H1 (cell line): ENCODE data around the gene TBC1D9B. TPM values are rescaled to one million over a fixed set of nuclear protein-coding genes. Genes with fewer than 3 reads are reported as not detected.

ENCODE experiments used
- CTCF ChIA-PET: fragments of 300-600 bp; sonication (Branson Sonifier 250); formaldehyde crosslinking; loops from one replicate; lab custom pipeline; 2021; ENCODE audit not compliant: partially characterized antibody; lab: Charles Lee
- POLR2A ChIA-PET: fragments of 300-600 bp; sonication (Branson Sonifier 250); formaldehyde crosslinking; loops from one replicate; lab custom pipeline; 2021; ENCODE audit warnings: inconsistent platforms; ENCODE audit not compliant: partially characterized antibody; lab: Charles Lee
- DNase-seq, 2 experiments: peaks; one replicate each; pipeline versions ENCODE4 v3.0.0 to v3.0.0-alpha.2; 2010 to 2022; ENCODE audit warnings: low spot score in 2 of 2, low read depth in 1 of 2, mixed read lengths in 1 of 2
- FAIRE-seq: peaks from 2 replicates; lab custom pipeline; 2011; peaks lifted over from hg19 to GRCh38; lab: Jason Lieb, UNC
- H2AFZ ChIP-seq: 2 replicates; pipeline ENCODE4 v1.8.1; 2012; ENCODE audit warnings: low read length, inconsistent platforms
- H2AK5ac ChIP-seq: 2 replicates; pipeline ENCODE4 v1.6.1; 2013; ENCODE audit warnings: low read depth, low read length
- H2BK120ac ChIP-seq: replicated peaks from 2 replicates; pipeline ENCODE3; 2013; ENCODE audit warnings: low read depth, low read length, inconsistent platforms
- H2BK12ac ChIP-seq: 2 replicates; pipeline ENCODE4 v1.6.1; 2013; ENCODE audit warnings: low read depth, low read length
- H2BK15ac ChIP-seq: 2 replicates; pipeline ENCODE4 v1.6.1; 2013; ENCODE audit warnings: low read length
- H2BK20ac ChIP-seq: 2 replicates; pipeline ENCODE4 v1.6.1; 2013; ENCODE audit warnings: low read length
- H2BK5ac ChIP-seq: 2 replicates; pipeline ENCODE4 v1.6.1; 2013; ENCODE audit warnings: low read depth, low read length
- H3K14ac ChIP-seq: 2 replicates; pipeline ENCODE4 v1.6.1; 2013; ENCODE audit warnings: inconsistent platforms; ENCODE audit not compliant: insufficient read length
- H3K18ac ChIP-seq: 2 replicates; pipeline ENCODE4 v1.6.1; 2013; ENCODE audit warnings: low read length; ENCODE audit errors: extremely low read depth
- H3K23ac ChIP-seq: 2 replicates; pipeline ENCODE4 v1.6.1; 2013; ENCODE audit warnings: inconsistent platforms; ENCODE audit not compliant: insufficient read length
- H3K23me2 ChIP-seq: 2 replicates; pipeline ENCODE4 v1.6.1; 2013; ENCODE audit warnings: low read depth, low read length
- H3K27ac ChIP-seq: 2 replicates; pipeline ENCODE4 v1.6.1; 2011; ENCODE audit warnings: low read depth, low read length, inconsistent platforms
- H3K27me3 ChIP-seq, 4 experiments: replicated peaks in 1 of 4; 1 replicate in 1 of 4; 2 replicates in 3 of 4; pipeline versions ENCODE4 v1.6.1 to v1.8.1; 2011 to 2013; ENCODE audit warnings: low read length in 3 of 4, mild to moderate bottlenecking in 3 of 4, inconsistent platforms in 2 of 4, mixed read lengths in 2 of 4, moderate library complexity in 1 of 4; ENCODE audit not compliant: control insufficient read depth in 3 of 4, insufficient read depth in 3 of 4; ENCODE audit errors: extremely low read depth in 1 of 4
- H3K36me3 ChIP-seq, 4 experiments: 2 replicates each; pipeline versions ENCODE4 v1.6.1 to v1.8.1; 2011 to 2013; ENCODE audit warnings: mild to moderate bottlenecking in 4 of 4, low read length in 3 of 4, moderate library complexity in 2 of 4, control low read depth in 1 of 4, inconsistent platforms in 1 of 4; ENCODE audit not compliant: insufficient read depth in 4 of 4, control insufficient read depth in 2 of 4
- H3K4ac ChIP-seq: replicated peaks from 2 replicates; pipeline ENCODE3; 2013; ENCODE audit warnings: low read length, low read depth, mixed read lengths, inconsistent platforms; ENCODE audit not compliant: insufficient read length
- H3K4me1 ChIP-seq, 4 experiments: replicated peaks in 1 of 4; 1 replicate in 1 of 4; 2 replicates in 3 of 4; pipeline versions ENCODE4 v1.6.1 to v1.8.1; 2011 to 2013; ENCODE audit warnings: low read length in 3 of 4, inconsistent platforms in 2 of 4, mixed read lengths in 1 of 4; ENCODE audit not compliant: insufficient read depth in 4 of 4, control insufficient read depth in 3 of 4
- H3K4me2 ChIP-seq, 2 experiments: 2 replicates each; pipeline versions ENCODE4 v1.6.1 to v1.8.1; 2011 to 2013; ENCODE audit warnings: low read depth in 2 of 2, low read length in 2 of 2, control low read depth in 1 of 2, inconsistent platforms in 1 of 2, mild to moderate bottlenecking in 1 of 2; ENCODE audit not compliant: insufficient read depth in 1 of 2
- H3K4me3 ChIP-seq, 4 experiments: fragments of 200-600, 300-600 bp in 1 of 4; sonication (generic), shearing (Covaris generic), sonication (Bioruptor Twin) in 1 of 4; 2 replicates each; pipeline versions ENCODE4 v1.5.1 to v1.8.1; 2011 to 2016; ENCODE audit warnings: low read length in 4 of 4, low read depth in 3 of 4, control low read depth in 2 of 4, inconsistent platforms in 2 of 4, mild to moderate bottlenecking in 2 of 4, mixed read lengths in 1 of 4, moderate library complexity in 1 of 4; ENCODE audit not compliant: insufficient read depth in 2 of 4; ENCODE audit errors: extremely low read depth in 1 of 4
- H3K56ac ChIP-seq: replicated peaks from 2 replicates; pipeline ENCODE3; 2013; ENCODE audit warnings: low read depth, mild to moderate bottlenecking, mixed read lengths, low read length, inconsistent platforms; ENCODE audit not compliant: insufficient read length
- H3K79me1 ChIP-seq: 2 replicates; pipeline ENCODE4 v1.6.1; 2013; ENCODE audit warnings: low read depth, low read length, control low read depth
- H3K79me2 ChIP-seq, 2 experiments: 2 replicates each; pipeline versions ENCODE4 v1.6.1 to v1.8.1; 2012 to 2013; ENCODE audit warnings: low read length in 2 of 2, mild to moderate bottlenecking in 2 of 2, inconsistent platforms in 1 of 2; ENCODE audit not compliant: insufficient read depth in 2 of 2, control insufficient read depth in 1 of 2
- H3K9ac ChIP-seq, 4 experiments: replicated peaks in 1 of 4; 1 replicate in 1 of 4; 2 replicates in 3 of 4; pipeline versions ENCODE4 v1.6.1 to v1.8.1; 2011 to 2013; ENCODE audit warnings: low read depth in 3 of 4, low read length in 3 of 4, control low read depth in 2 of 4, mild to moderate bottlenecking in 2 of 4, moderate library complexity in 2 of 4, inconsistent platforms in 1 of 4; ENCODE audit errors: extremely low read depth in 1 of 4
- H3K9me3 ChIP-seq, 2 experiments: 2 replicates each; pipeline versions ENCODE4 v1.6.1 to v1.8.1; 2012 to 2013; ENCODE audit warnings: mild to moderate bottlenecking in 2 of 2, moderate library complexity in 2 of 2, control low read depth in 1 of 2, inconsistent platforms in 1 of 2, low read depth in 1 of 2, low read length in 1 of 2, mixed read lengths in 1 of 2; ENCODE audit not compliant: insufficient read depth in 2 of 2
- H4K20me1 ChIP-seq, 2 experiments: replicated peaks in 1 of 2; 2 replicates each; pipeline versions ENCODE3 to v1.8.1; 2011 to 2013; ENCODE audit warnings: inconsistent platforms in 2 of 2, low read length in 2 of 2, mild to moderate bottlenecking in 1 of 2; ENCODE audit not compliant: insufficient read depth in 2 of 2, control insufficient read depth in 1 of 2
- H4K5ac ChIP-seq: 2 replicates; pipeline ENCODE4 v1.6.1; 2013; ENCODE audit warnings: low read length, low read depth, mixed read lengths, inconsistent platforms; ENCODE audit not compliant: insufficient read length
- H4K8ac ChIP-seq: 2 replicates; pipeline ENCODE4 v1.8.0; 2013; ENCODE audit warnings: mild to moderate bottlenecking, moderate library complexity, low read length, inconsistent platforms; ENCODE audit not compliant: insufficient read depth; ENCODE audit errors: extremely low read depth
- H4K91ac ChIP-seq: replicated peaks from 2 replicates; pipeline ENCODE3; 2013; ENCODE audit warnings: low read length, mixed read lengths, inconsistent platforms; ENCODE audit not compliant: insufficient read length
- ASH2L ChIP-seq: fragments of 200-600, 300-600 bp; sonication (generic); IDR thresholded peaks from one replicate; pipeline ENCODE4 v1.7.1; 2017; ENCODE audit warnings: low read length
- ATF2 ChIP-seq: IDR thresholded peaks from 2 replicates; pipeline ENCODE4 v1.6.1; 2012; ENCODE audit warnings: low read length, inconsistent platforms
- EP300 ChIP-seq, 2 experiments: IDR thresholded peaks; 1 replicate in 1 of 2; 2 replicates in 1 of 2; pipeline ENCODE4 v1.6.1; 2011 to 2012; ENCODE audit warnings: low read depth in 2 of 2, low read length in 2 of 2, mild to moderate bottlenecking in 2 of 2, borderline replicate concordance in 1 of 2, inconsistent platforms in 1 of 2, moderate library complexity in 1 of 2
- JUND ChIP-seq: IDR thresholded peaks from 2 replicates; pipeline ENCODE4 v1.6.1; 2011; ENCODE audit warnings: mild to moderate bottlenecking, improper control_type of control experiment, low read length
- KDM5A ChIP-seq: fragments of 200-600 bp; IDR thresholded peaks from 2 replicates; pipeline ENCODE4 v1.7.1; 2012; ENCODE audit warnings: mild to moderate bottlenecking, low read length, inconsistent platforms, mixed read lengths
- POLR2A ChIP-seq, 2 experiments: IDR thresholded peaks; 1 replicate in 1 of 2; 2 replicates in 1 of 2; pipeline ENCODE4 v1.6.1; 2011; ENCODE audit warnings: low read depth in 2 of 2, low read length in 2 of 2, mild to moderate bottlenecking in 2 of 2; ENCODE audit errors: control extremely low read depth in 1 of 2
- RAD21 ChIP-seq, 2 experiments: IDR thresholded peaks in 1 of 2; conservative IDR thresholded peaks in 1 of 2; 2 replicates each; pipeline ENCODE4 v1.6.1; 2011; ENCODE audit warnings: low read depth in 2 of 2, low read length in 2 of 2, improper control_type of control experiment in 1 of 2, inconsistent platforms in 1 of 2, mild to moderate bottlenecking in 1 of 2, moderate library complexity in 1 of 2
- RBBP5 ChIP-seq: IDR thresholded peaks from 2 replicates; pipeline ENCODE4 v1.7.1; 2012; ENCODE audit warnings: low read depth, mild to moderate bottlenecking, inconsistent platforms, low read length, moderate library complexity, borderline replicate concordance
- SP1 ChIP-seq: IDR thresholded peaks from 2 replicates; pipeline ENCODE4 v1.6.1; 2011; ENCODE audit warnings: low read depth, low read length
- SP2 ChIP-seq: IDR thresholded peaks from 2 replicates; pipeline ENCODE4 v1.6.1; 2012; ENCODE audit warnings: mild to moderate bottlenecking, low read length, inconsistent platforms
- TAF1 ChIP-seq: IDR thresholded peaks from 2 replicates; pipeline ENCODE4 v1.6.1; 2011; ENCODE audit warnings: mild to moderate bottlenecking, low read depth, low read length
- WGBS, 2 experiments: shearing (Covaris generic) in 1 of 2; methylation state at CpG; one replicate each; pipeline versions ENCODE4 v1.1.6 to v1.1.7; 2013 to 2015; ENCODE audit warnings: low lambda C conversion rate in 2 of 2, mixed read lengths in 2 of 2, inconsistent platforms in 1 of 2, low coverage in 1 of 2, missing lambda C conversion rate in 1 of 2; ENCODE audit not compliant: insufficient replicate concordance in 2 of 2, insufficient coverage in 1 of 2, insufficient read length in 1 of 2; ENCODE audit errors: extremely low coverage in 1 of 2, missing lambda C conversion rate in 1 of 2; 5-methylcytosine and 5-hydroxymethylcytosine counted together
- polyA plus RNA-seq, 7 experiments: library from polyadenylated mRNA; depleted of rRNA in 3 of 7; stranded (reverse) in 5 of 7; unstranded in 2 of 7; fragments of >200 nt in 5 of 7; fragments of 200-250 nt in 2 of 7; gene quantifications; 1 replicate in 5 of 7; 2 replicates in 1 of 7; 4 replicates in 1 of 7; pipeline versions ENCODE4 v1.2.1 to v1.2.3, GENCODE V29; 2011 to 2013; ENCODE audit warnings: missing spikeins in 2 of 7, mixed read lengths in 2 of 7
- total RNA-seq: library from RNA; stranded (reverse); fragmentation: NEBNext Ultra II Directional; extraction: Animal tissue kit (Norgen Biotek cat#: 25700); gene quantifications from 2 replicates; pipeline ENCODE4 v1.2.1, GENCODE V29; 2021

TBC1D9B gene
- total and polyA plus RNA-seq, 2 of the 8 experiments (the other 6 are each of a cell fraction or from before 2014, with no cell fraction given): 33.6 to 57.1 TPM

DNA sequence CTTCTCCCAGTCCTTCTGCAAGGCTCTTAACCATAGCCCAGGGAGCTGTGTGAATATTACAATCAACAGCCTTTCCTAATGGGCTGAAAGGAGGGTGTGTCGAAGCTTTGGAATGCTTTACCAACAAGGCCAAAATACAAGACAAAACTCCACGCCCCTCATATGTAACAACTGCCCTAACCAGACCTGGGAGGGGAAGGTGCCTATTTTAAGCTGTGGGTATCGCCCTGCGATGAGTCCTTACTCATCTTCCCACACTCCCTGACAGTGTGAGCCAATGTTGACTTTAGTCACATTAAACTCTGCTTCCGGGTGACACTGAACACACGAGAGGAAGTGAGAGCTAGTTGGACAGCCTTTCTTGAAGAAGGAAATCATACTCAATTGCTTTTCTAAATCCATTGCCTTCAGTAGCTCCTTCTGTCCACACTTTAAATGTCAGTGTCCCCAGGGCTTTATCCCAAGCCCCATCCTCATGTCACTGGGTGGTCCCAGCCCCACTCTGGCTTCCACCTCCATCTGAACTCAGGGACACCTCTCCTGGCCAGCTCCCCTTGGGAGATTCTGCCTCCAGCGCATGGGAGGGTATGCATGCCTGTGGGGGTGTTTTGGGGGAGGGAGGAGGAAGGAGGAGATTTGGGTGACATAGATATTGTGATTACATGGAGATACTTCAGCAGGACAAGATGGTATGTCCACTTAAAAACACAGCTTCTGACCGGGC, 6.5 kb upstream of the TBC1D9B start:
- H4K5ac ChIP-seq: no peak overlapping the region
- H2BK5ac ChIP-seq: no peak overlapping the region
- H3K4me1 ChIP-seq: peaks cover 0 to 8% (median 3%) of the 10 kb centered on the region in 4 experiments; a peak in 6 of 7 replicates
- no peaks in the 10 kb centered on the region for H3K79me2 ChIP-seq
- H3K79me1 ChIP-seq: no peaks in the 10 kb centered on the region
- CTCF ChIA-PET: interaction anchor here (0.7 to 2.4 kb wide), 7 partner anchors 10 to 156 kb away, joined by 3 to 14 read pairs (median 3); no protein-coding TSS in a partner anchor
- no peak for FAIRE-seq
- H3K4ac ChIP-seq: no peak overlapping the region
- no peak overlapping the region for H3K56ac ChIP-seq
- no peak overlapping the region for H4K8ac ChIP-seq
- H2BK15ac ChIP-seq: no peak overlapping the region
- peak overlapping the region; percentile 59 for H2AK5ac ChIP-seq
- no peak overlapping the region for H3K4me3 ChIP-seq
- no peak overlapping the region for H3K14ac ChIP-seq
- no peak overlapping the region for H3K18ac ChIP-seq
- no peak overlapping the region for H4K91ac ChIP-seq
- no peak overlapping the region for H3K23ac ChIP-seq
- no peak overlapping the region for H2AFZ ChIP-seq
- DNase-seq: no peak
- no peak overlapping the region for H2BK20ac ChIP-seq
- H3K9me3 ChIP-seq: no peaks in the 10 kb centered on the region; a peak in 1 of 4 replicates
- H2BK120ac ChIP-seq: no peak overlapping the region
- WGBS, 2 experiments: 94% methylated on average over 8 of the region's 8 CpGs; no CpG with 5 or more reads in 1 of the 2 experiments
- H2BK12ac ChIP-seq: no peak overlapping the region
- no peak overlapping the region for H3K4me2 ChIP-seq
- H3K27me3 ChIP-seq: no peaks in the 10 kb centered on the region; a peak in 1 of 7 replicates
- POLR2A ChIA-PET: interaction anchor here (1.0 kb wide), 1 partner anchor 150 kb away, joined by 3 read pairs; no protein-coding TSS in a partner anchor
- no peak overlapping the region for H3K27ac ChIP-seq
- no peaks in the 10 kb centered on the region for H3K36me3 ChIP-seq
- H4K20me1 ChIP-seq: no peaks in the 10 kb centered on the region
- no peak overlapping the region for H3K9ac ChIP-seq
- H3K23me2 ChIP-seq: no peaks in the 10 kb centered on the region
- TF ChIP-seq TAF1 (no peak), RBBP5 (no peak), RAD21 (IDR thresholded peaks at IDR 0.05 in 1 of 2, conservative IDR thresholded peaks at IDR 0.05 in 1 of 2; ENCODE audit: low read depth in 2 of 2, low read length in 2 of 2) (no peak), ATF2 (no peak), EP300 (IDR thresholded peaks at IDR 0.05; ENCODE audit: borderline replicate concordance in 1 of 2, low read depth in 2 of 2, low read length in 2 of 2) (no peak), SP1 (no peak), KDM5A (no peak), JUND (no peak), POLR2A (IDR thresholded peaks at IDR 0.05; ENCODE audit: control extremely low read depth in 1 of 2, low read depth in 2 of 2, low read length in 2 of 2) (no peak), SP2 (no peak), ASH2L (no peak)
